NCI-H2107 treated with DMSO at 0.1 percent for 48 hours (cell line): ENCODE measurements around the gene VSIG10.
"Not testable (repeated sequence)": the region's sequence is repeated elsewhere in the genome, so short reads cannot be mapped to it uniquely, and the experiment has no call there.

Experiments used
- DNase-seq: peaks from one replicate; lab custom pipeline; 2025; ENCODE audit not compliant: unreplicated experiment; lab: John Stamatoyannopoulos, UW

VSIG10 gene

GRCh38 chr12:118103601-118104382 lies at the start of gene VSIG10:
Gene VSIG10, minus strand, starts transcription at chr12:118104011. Its CDS starts 340 bp downstream, at chr12:118103671.
- DNase-seq, result peak; percentile 68

- DNase-seq, result no peak
Measured at GRCh38 chr12:118151755-118152154, 47.9 kb upstream of the VSIG10 start.

GRCh38 chr12:118150625-118151024 lies 46.8 kb upstream of the VSIG10 start:
- DNase-seq, result no peak

GRCh38 chr12:118148287-118148686 lies 44.5 kb upstream of the VSIG10 start:
- DNase-seq, result no peak

GRCh38 chr12:118145798-118146156 lies 42.0 kb upstream of the VSIG10 start:
- DNase-seq, result no peak

GRCh38 chr12:118145113-118145797 lies 41.4 kb upstream of the VSIG10 start:
- DNase-seq, result no peak

- DNase-seq, result no peak
Measured at GRCh38 chr12:118144499-118144898, 40.7 kb upstream of the VSIG10 start.

GRCh38 chr12:118140825-118141224 lies 37.0 kb upstream of the VSIG10 start:
- DNase-seq, result no peak

GRCh38 chr12:118137148-118137678 lies 33.4 kb upstream of the VSIG10 start:
- no peak for DNase-seq

- DNase-seq, result no peak
Measured at GRCh38 chr12:118136559-118137003, 32.8 kb upstream of the VSIG10 start.

GRCh38 chr12:118135788-118136558 lies 32.2 kb upstream of the VSIG10 start, which contains the start of gene PEBP1:
Gene PEBP1, plus strand, starts transcription at chr12:118136124. Its CDS starts 86 bp downstream, at chr12:118136210.
- peak; percentile 90 for DNase-seq

- DNase-seq, result not testable (repeated sequence)
Measured at GRCh38 chr12:118129436-118129835, 25.6 kb upstream of the VSIG10 start.

- DNase-seq, result no peak
Measured at GRCh38 chr12:118127867-118128266, 24.1 kb upstream of the VSIG10 start.

GRCh38 chr12:118126119-118126757 lies 22.4 kb upstream of the VSIG10 start:
- DNase-seq, result no peak

GRCh38 chr12:118125743-118126118 lies 21.9 kb upstream of the VSIG10 start:
- DNase-seq, result no peak

- DNase-seq, result no peak
Measured at GRCh38 chr12:118124333-118124874, 20.6 kb upstream of the VSIG10 start.

GRCh38 chr12:118122264-118122663 lies 18.5 kb upstream of the VSIG10 start:
- no peak for DNase-seq

- peak; percentile 74 for DNase-seq
Measured at GRCh38 chr12:118120579-118121363, 17.0 kb upstream of the VSIG10 start.

GRCh38 chr12:118119449-118119879 lies 15.7 kb upstream of the VSIG10 start:
- no peak for DNase-seq

- DNase-seq, result no peak
Measured at GRCh38 chr12:118109088-118109487, 5.3 kb upstream of the VSIG10 start.
